GM20000 (cell line): ENCODE results near the gene DACT2.

Source experiments
- DNase-seq: peaks from one replicate; pipeline ENCODE4 v3.0.0; 2012; ENCODE audit warnings: low spot score
- CTCF ChIP-seq: IDR thresholded peaks from 2 replicates; pipeline ENCODE4 v1.5.1; 2012; ENCODE audit warnings: mild to moderate bottlenecking, control low read depth; ENCODE audit errors: extremely low read depth, missing control alignments

Gene DACT2

GRCh38 chr6:168342636-168343035 is 23.1 kb upstream of the DACT2 start:
- no peak for TF ChIP-seq CTCF
- no peak for DNase-seq

- TF ChIP-seq CTCF: no peak
- DNase-seq: no peak
These were observed 21.8 kb upstream of the DACT2 start for GRCh38 chr6:168341280-168341900.

- DNase-seq: no peak
- no peak for TF ChIP-seq CTCF
These were observed 21.2 kb upstream of the DACT2 start for GRCh38 chr6:168340819-168341218.

GRCh38 chr6:168338777-168339176 is 19.2 kb upstream of the DACT2 start:
- DNase-seq: no peak
- TF ChIP-seq CTCF: no peak

- TF ChIP-seq CTCF: no peak
- DNase-seq: no peak
These were observed 17.4 kb upstream of the DACT2 start for GRCh38 chr6:168336967-168337366.

GRCh38 chr6:168333989-168334388 is 14.4 kb upstream of the DACT2 start:
- DNase-seq: no peak
- TF ChIP-seq CTCF: no peak

- no peak for DNase-seq
- no peak for TF ChIP-seq CTCF
These were observed 13.9 kb upstream of the DACT2 start for GRCh38 chr6:168333491-168333890.

- no peak for DNase-seq
- no peak for TF ChIP-seq CTCF
These were observed 13.5 kb upstream of the DACT2 start for GRCh38 chr6:168333039-168333438.
